HepG2 (cell line): ENCODE measurements around the gene PLCZ1. TPM values are rescaled to one million over a fixed set of nuclear protein-coding genes. Genes with fewer than 3 reads are reported as not detected.

Experiments
- ATAC-seq: fragments of 200-7000 bp; cut with Tn5 transposase; 3 replicates; pipeline ENCODE4 v1.9.1; 2020; ENCODE audit warnings: mild to moderate bottlenecking, moderate library complexity
- BruUV-seq: library from RNA; stranded (reverse); fragments of 400-500 nt; replicated peaks from 2 replicates; lab custom pipeline; 2021; lab: Mats Ljungman, UMichigan
- CTCF ChIA-PET: fragments of 300-600 bp; formaldehyde crosslinking; extraction: SDS; loops from one replicate; lab custom pipeline; 2021; ENCODE audit warnings: low total read pairs, inconsistent platforms, low intra/inter-chr PET ratio; lab: Yijun Ruan, JAX
- POLR2A ChIA-PET: fragments of 350-600 bp; sonication (Branson Sonifier 250); formaldehyde crosslinking; loops from one replicate; lab custom pipeline; 2020; ENCODE audit warnings: antibody characterized with exemption, inconsistent platforms; lab: Yijun Ruan, JAX
- DNase-seq: peaks from one replicate; pipeline ENCODE4 v3.0.0-alpha.2; 2015; ENCODE audit warnings: low spot score
- FAIRE-seq: peaks from 3 replicates; lab custom pipeline; 2011; peaks lifted over from hg19 to GRCh38; lab: Jason Lieb, UNC
- H2AFZ ChIP-seq: one replicate; pipeline ENCODE4 v1.6.1; 2011; ENCODE audit warnings: low read length, inconsistent platforms
- H3K27ac ChIP-seq: fragments of 300-600 bp; 3 replicates; pipeline ENCODE4 v1.8.0; 2011; ENCODE audit warnings: mixed run types, mild to moderate bottlenecking, mixed read lengths, low read length, inconsistent platforms; ENCODE audit not compliant: insufficient read depth; ENCODE audit errors: extremely low read length
- H3K27me3 ChIP-seq, 2 experiments: fragments of 200-600 bp in 1 of 2; 2 replicates in 1 of 2; 3 replicates in 1 of 2; pipeline versions ENCODE4 v1.6.0 to v1.8.0; 2011; ENCODE audit warnings: low read length in 2 of 2, mild to moderate bottlenecking in 2 of 2, moderate library complexity in 2 of 2, inconsistent platforms in 1 of 2; ENCODE audit not compliant: insufficient read depth in 2 of 2, control insufficient read depth in 1 of 2
- H3K36me3 ChIP-seq, 2 experiments: fragments of 200-600 bp in 1 of 2; replicated peaks in 1 of 2; 2 replicates in 1 of 2; 3 replicates in 1 of 2; pipeline versions ENCODE4 v1.5.1 to v1.8.0; 2011; ENCODE audit warnings: low read length in 2 of 2, inconsistent platforms in 1 of 2; ENCODE audit not compliant: insufficient read depth in 2 of 2, control insufficient read depth in 1 of 2
- H3K4me1 ChIP-seq: 2 replicates; pipeline ENCODE4 v1.5.1; 2012; ENCODE audit warnings: low read length, inconsistent platforms; ENCODE audit not compliant: insufficient read depth
- H3K4me2 ChIP-seq: 2 replicates; pipeline ENCODE4 v1.6.0; 2011; ENCODE audit warnings: low read depth, low read length, inconsistent platforms
- H3K4me3 ChIP-seq, 3 experiments: fragments of 200-600 bp in 1 of 3; sonication (generic), shearing (Covaris generic) in 1 of 3; replicated peaks in 1 of 3; 2 replicates each; pipeline ENCODE4 v1.5.1; 2011 to 2016; ENCODE audit warnings: low read length in 3 of 3, inconsistent platforms in 2 of 3, low read depth in 2 of 3, mild to moderate bottlenecking in 2 of 3, control low read depth in 1 of 3, mixed read lengths in 1 of 3; ENCODE audit not compliant: insufficient read depth in 1 of 3
- H3K79me2 ChIP-seq: one replicate; pipeline ENCODE4 v1.6.1; 2011; ENCODE audit warnings: low read length, inconsistent platforms; ENCODE audit not compliant: insufficient read depth
- H3K9ac ChIP-seq: 2 replicates; pipeline ENCODE4 v1.6.0; 2011; ENCODE audit warnings: mild to moderate bottlenecking, low read depth, low read length, inconsistent platforms; ENCODE audit not compliant: insufficient read depth
- H3K9me3 ChIP-seq: 2 replicates; pipeline ENCODE4 v1.5.1; 2012; ENCODE audit warnings: mild to moderate bottlenecking, low read length
- H4K20me1 ChIP-seq: 2 replicates; pipeline ENCODE4 v1.6.0; 2011; ENCODE audit warnings: inconsistent platforms, mild to moderate bottlenecking, low read length, moderate library complexity; ENCODE audit not compliant: insufficient read depth
- ETV5 ChIP-seq: IDR thresholded peaks from 2 replicates; pipeline ENCODE4 v1.6.1; 2018; ENCODE audit warnings: missing biosample characterization, missing genetic modification reagents, inconsistent platforms, borderline replicate concordance
- FOXA1 ChIP-seq, 2 experiments: fragments of 450-650 bp in 1 of 2; sonication (generic) in 1 of 2; formaldehyde crosslinking in 1 of 2; IDR thresholded peaks; 2 replicates each; pipeline versions ENCODE4 v1.4.0 to v1.6.1; 2016 to 2020; ENCODE audit warnings: missing genetic modification reagents in 1 of 2
- GPN1 ChIP-seq: sonication (generic); formaldehyde crosslinking; IDR thresholded peaks from 2 replicates; pipeline ENCODE4 v1.5.1; 2020; ENCODE audit warnings: missing genetic modification reagents, borderline replicate concordance
- KMT2A ChIP-seq: sonication (generic); formaldehyde crosslinking; IDR thresholded peaks from 2 replicates; pipeline ENCODE4 v1.4.0; 2020; ENCODE audit warnings: missing genetic modification reagents
- MXI1 ChIP-seq: IDR thresholded peaks from 3 replicates; pipeline ENCODE4 v1.6.1; 2012; ENCODE audit warnings: low read depth, low read length, inconsistent platforms, borderline replicate concordance
- MYNN ChIP-seq: sonication (generic); formaldehyde crosslinking; IDR thresholded peaks from 2 replicates; pipeline ENCODE4 v1.4.0; 2020; ENCODE audit warnings: mild to moderate bottlenecking, low read depth, missing genetic modification reagents
- NAIF1 ChIP-seq: sonication (generic); formaldehyde crosslinking; IDR thresholded peaks from 2 replicates; pipeline ENCODE4 v1.5.0; 2020; ENCODE audit warnings: mild to moderate bottlenecking, missing genetic modification reagents, borderline replicate concordance
- SMAD1 ChIP-seq: sonication (generic); formaldehyde crosslinking; IDR thresholded peaks from 2 replicates; pipeline ENCODE4 v1.4.0; 2020; ENCODE audit warnings: missing genetic modification reagents, low read depth, mild to moderate bottlenecking, borderline replicate concordance
- ZNF24 ChIP-seq: fragments of 450-650 bp; IDR thresholded peaks from 2 replicates; pipeline ENCODE4 v1.6.1; 2017; ENCODE audit warnings: antibody characterized with exemption, mild to moderate bottlenecking
- ZNF558 ChIP-seq: sonication (generic); formaldehyde crosslinking; IDR thresholded peaks from 2 replicates; pipeline ENCODE4 v1.9.0; 2022; ENCODE audit warnings: mild to moderate bottlenecking, missing genetic modification reagents, borderline replicate concordance
- ZNF850 ChIP-seq: sonication (generic); formaldehyde crosslinking; conservative IDR thresholded peaks from 2 replicates; pipeline ENCODE4 v1.9.0; 2021; ENCODE audit warnings: mild to moderate bottlenecking, missing genetic modification reagents
- WGBS: methylation state at CpG from one replicate; pipeline ENCODE4 v1.1.6; 2017; ENCODE audit warnings: low lambda C conversion rate; 5-methylcytosine and 5-hydroxymethylcytosine counted together
- in situ Hi-C: cut with HindIII; loops from 2 replicates; pipeline ENCODE4 v1.10.0; 2017; ENCODE audit warnings: low pct_unique_long_range_greater_than_20kb; ENCODE audit not compliant: extremely low pct_ligation_motif_present
- intact Hi-C: fragments of 100-400 bp; cut with micrococcal nuclease; formaldehyde crosslinking; loops from one replicate; pipeline ENCODE4 v1.10.0; 2022; ENCODE audit not compliant: unreplicated experiment
- polyA plus RNA-seq, 8 experiments: library from polyadenylated mRNA; depleted of rRNA in 3 of 8; stranded (reverse) in 7 of 8; unstranded in 1 of 8; fragments of >200 nt; fragmentation: Illumina TruSeq in 4 of 8; extraction: Trizol in 4 of 8; gene quantifications; 2 replicates each; pipeline versions ENCODE4 v1.2.1 to v1.2.3, GENCODE V29; 2011 to 2016; ENCODE audit warnings: low read depth in 4 of 8, missing spikeins in 1 of 8, mixed read lengths in 1 of 8; ENCODE audit not compliant: insufficient read depth in 1 of 8
- total RNA-seq, 5 experiments: library from RNA; depleted of rRNA; stranded (reverse); fragments of >200 nt; fragmentation: Illumina TruSeq; extraction: Trizol; gene quantifications; 2 replicates each; pipeline ENCODE4 v1.2.3, GENCODE V29; 2016; ENCODE audit warnings: low read depth in 1 of 5
- TF ChIP-seq, protein P1 (sequence below): sonication (generic); formaldehyde crosslinking; IDR thresholded peaks from 2 replicates; pipeline ENCODE4 v1.8.0; 2022; ENCODE audit warnings: low read depth, missing genetic modification reagents
- TF ChIP-seq, protein P2 (sequence below): sonication (generic); formaldehyde crosslinking; IDR thresholded peaks from 2 replicates; pipeline ENCODE4 v1.4.0; 2020; ENCODE audit warnings: mild to moderate bottlenecking, missing genetic modification reagents

PLCZ1 gene
- total and polyA plus RNA-seq, 2 of the 13 experiments (the other 11 are each of a cell fraction or from before 2014, with no cell fraction given), result not detected

DNA sequence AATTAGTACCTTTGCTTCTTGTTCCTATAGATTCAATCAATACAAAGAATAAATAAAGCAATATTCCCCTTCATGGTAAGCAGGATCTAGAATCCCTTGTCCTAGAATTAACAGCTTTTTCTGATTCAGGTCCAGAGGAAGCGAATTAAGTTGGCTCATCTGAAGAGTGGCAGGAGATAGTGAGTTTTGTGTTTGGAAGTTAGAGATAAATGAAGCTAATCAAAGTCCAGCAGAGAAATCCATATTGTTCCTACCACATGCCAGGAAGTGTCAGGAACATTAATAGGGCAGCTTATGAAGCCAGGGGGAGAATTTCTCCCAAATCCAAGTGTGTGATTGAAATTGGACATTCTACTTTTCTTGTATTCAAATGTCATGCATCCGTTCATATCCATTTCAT lies 14.1 kb upstream of the PLCZ1 start:
- intact Hi-C loops, result no loop called here
- ATAC-seq, result no peak
- Histone ChIP-seq H3K4me2 (no peak overlapping the region), H3K79me2 (no peaks in the 10 kb centered on the region), H3K27ac (no peak overlapping the region), H3K27me3 (0 out of 5 replicates have a peak, but pooled peaks cover 0 to 5% of the 10 kb centered on the region in 2 experiments), H2AFZ (no peak overlapping the region), H3K4me3 (no peak overlapping the region), H3K9me3 (no peaks in the 10 kb centered on the region), H3K36me3 (no peaks in the 10 kb centered on the region), H3K9ac (no peak overlapping the region), H3K4me1 (no peaks in the 10 kb centered on the region), H4K20me1 (no peaks in the 10 kb centered on the region)
- TF ChIP-seq KMT2A (CRISPR knock-in tag), result no peak
- TF ChIP-seq MXI1, result no peak
- no peak for TF ChIP-seq SMAD1 (CRISPR knock-in tag)
- TF ChIP-seq GPN1 (CRISPR knock-in tag), result no peak
- TF ChIP-seq FOXA1 (IDR thresholded peaks at IDR 0.05), result no peak
- TF ChIP-seq FOXA1 (CRISPR knock-in tag; IDR thresholded peaks at IDR 0.05), result no peak
- TF ChIP-seq, protein P1, sequence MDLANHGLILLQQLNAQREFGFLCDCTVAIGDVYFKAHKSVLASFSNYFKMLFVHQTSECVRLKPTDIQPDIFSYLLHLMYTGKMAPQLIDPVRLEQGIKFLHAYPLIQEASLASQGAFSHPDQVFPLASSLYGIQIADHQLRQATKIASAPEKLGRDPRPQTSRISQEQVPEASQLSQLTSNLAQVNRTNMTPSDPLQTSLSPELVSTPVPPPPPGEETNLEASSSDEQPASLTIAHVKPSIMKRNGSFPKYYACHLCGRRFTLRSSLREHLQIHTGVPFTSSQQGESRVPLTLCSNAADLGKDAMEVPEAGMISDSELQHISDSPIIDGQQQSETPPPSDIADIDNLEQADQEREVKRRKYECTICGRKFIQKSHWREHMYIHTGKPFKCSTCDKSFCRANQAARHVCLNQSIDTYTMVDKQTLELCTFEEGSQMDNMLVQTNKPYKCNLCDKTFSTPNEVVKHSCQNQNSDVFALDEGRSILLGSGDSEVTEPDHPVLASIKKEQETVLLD (CRISPR knock-in tag), result no peak
- no peak for TF ChIP-seq NAIF1 (CRISPR knock-in tag)
- no peak for TF ChIP-seq ZNF850 (CRISPR knock-in tag)
- TF ChIP-seq ZNF558, result no peak
- no peak for TF ChIP-seq MYNN (CRISPR knock-in tag)
- no peak for TF ChIP-seq ETV5
- TF ChIP-seq, protein P2, sequence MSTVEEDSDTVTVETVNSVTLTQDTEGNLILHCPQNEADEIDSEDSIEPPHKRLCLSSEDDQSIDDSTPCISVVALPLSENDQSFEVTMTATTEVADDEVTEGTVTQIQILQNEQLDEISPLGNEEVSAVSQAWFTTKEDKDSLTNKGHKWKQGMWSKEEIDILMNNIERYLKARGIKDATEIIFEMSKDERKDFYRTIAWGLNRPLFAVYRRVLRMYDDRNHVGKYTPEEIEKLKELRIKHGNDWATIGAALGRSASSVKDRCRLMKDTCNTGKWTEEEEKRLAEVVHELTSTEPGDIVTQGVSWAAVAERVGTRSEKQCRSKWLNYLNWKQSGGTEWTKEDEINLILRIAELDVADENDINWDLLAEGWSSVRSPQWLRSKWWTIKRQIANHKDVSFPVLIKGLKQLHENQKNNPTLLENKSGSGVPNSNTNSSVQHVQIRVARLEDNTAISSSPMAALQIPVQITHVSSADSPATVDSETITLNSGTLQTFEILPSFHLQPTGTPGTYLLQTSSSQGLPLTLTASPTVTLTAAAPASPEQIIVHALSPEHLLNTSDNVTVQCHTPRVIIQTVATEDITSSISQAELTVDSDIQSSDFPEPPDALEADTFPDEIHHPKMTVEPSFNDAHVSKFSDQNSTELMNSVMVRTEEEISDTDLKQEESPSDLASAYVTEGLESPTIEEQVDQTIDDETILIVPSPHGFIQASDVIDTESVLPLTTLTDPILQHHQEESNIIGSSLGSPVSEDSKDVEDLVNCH (CRISPR knock-in tag), result no peak
- TF ChIP-seq ZNF24, result no peak
- FAIRE-seq, result no peak
- DNase-seq, result no peak
- ChIA-PET POLR2A (no interaction called here), CTCF (no interaction called here)
- WGBS, result 4% methylated on average over 2 of the region's 2 CpGs
- in situ Hi-C loops, result no loop called here
- no TSS peak for BruUV-seq
